GM23248 (cell line): ENCODE measurements around the gene SF3A1.

Experiments
- EZH2 ChIP-seq: fragments of 200-600 bp; sonication (generic); IDR thresholded peaks from 2 replicates; pipeline ENCODE4 v1.6.1; 2018; ENCODE audit warnings: antibody characterized with exemption, mild to moderate bottlenecking; ENCODE audit not compliant: insufficient read depth, poor library complexity, severe bottlenecking
- EZH2phosphoT487 ChIP-seq: fragments of 200-600 bp; sonication (generic); IDR thresholded peaks from 2 replicates; pipeline ENCODE4 v1.6.1; 2018; ENCODE audit warnings: antibody characterized with exemption, moderate library complexity, mild to moderate bottlenecking, low read depth; ENCODE audit not compliant: insufficient read depth

DNA sequence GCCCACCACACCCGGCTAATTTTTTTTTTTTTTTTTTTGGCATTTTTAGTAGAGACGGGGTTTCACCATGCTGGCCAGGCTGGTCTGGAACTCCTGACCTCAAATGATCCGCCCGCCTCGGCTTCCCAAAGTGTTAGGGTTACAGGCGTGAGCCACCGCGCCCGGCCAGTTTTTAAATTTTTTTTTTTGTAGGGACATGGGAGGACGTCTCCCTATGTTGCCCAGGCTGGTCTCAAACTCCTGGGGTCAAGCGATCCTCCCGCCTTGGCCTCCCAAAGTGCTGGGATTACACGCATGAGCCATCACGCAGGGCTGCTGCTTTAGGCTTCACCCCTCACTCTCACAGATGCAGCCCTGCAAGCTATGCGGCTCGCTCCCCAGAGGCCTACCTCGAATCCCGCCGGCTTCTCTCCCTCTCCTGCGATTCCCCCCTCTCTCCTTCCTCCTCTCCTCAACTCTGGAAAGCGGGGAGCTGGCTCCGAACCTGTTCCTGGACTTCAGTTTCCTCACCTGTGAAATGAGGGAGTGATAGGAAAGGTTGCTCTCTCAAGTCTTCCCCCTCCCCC, 1.0 kb upstream of the SF3A1 start:
- TF ChIP-seq EZH2 = no peak
- TF ChIP-seq EZH2phosphoT487 = no peak
